Gastrocnemius medialis (tissue), 4 donors: ENCODE results near the gene PEMT. TPM values are rescaled to one million over a fixed set of nuclear protein-coding genes. Genes with fewer than 3 reads are reported as not detected.

ENCODE experiments used
- ATAC-seq, 2 donors: fragments of 150-250 bp; one replicate each; pipeline ENCODE4 v1.9.1; 2016
- DNase-seq, 2 donors: peaks; one replicate each; pipeline ENCODE4 v3.0.0-alpha.2; 2019
- H3K27ac ChIP-seq, 4 donors: fragments of 200-600 bp; sonication (generic); 1 replicate in 1 of 4; 2 replicates in 3 of 4; pipeline ENCODE4 v1.5.1; 2016 to 2018; ENCODE audit warnings: mild to moderate bottlenecking in 2 of 4, moderate library complexity in 1 of 4
- H3K27me3 ChIP-seq, 3 donors: fragments of 200-600 bp; sonication (generic) in 2 of 3; 1 replicate in 1 of 3; 2 replicates in 2 of 3; pipeline versions ENCODE4 v1.5.1 to v1.6.0; 2016 to 2019; ENCODE audit warnings: mild to moderate bottlenecking in 1 of 3, moderate library complexity in 1 of 3
- H3K36me3 ChIP-seq, 2 donors: fragments of 200-600 bp; sonication (generic) in 1 of 2; one replicate each; pipeline ENCODE4 v1.5.1; 2017 to 2018
- H3K4me1 ChIP-seq, 2 donors: fragments of 200-600 bp; sonication (generic) in 1 of 2; one replicate each; pipeline ENCODE4 v1.5.1; 2016 to 2017; ENCODE audit warnings: mild to moderate bottlenecking in 2 of 2
- H3K4me3 ChIP-seq, 4 donors: fragments of 200-600 bp; sonication (generic) in 3 of 4; 1 replicate in 1 of 4; 2 replicates in 3 of 4; pipeline ENCODE4 v1.5.1; 2016 to 2019; ENCODE audit warnings: mild to moderate bottlenecking in 2 of 4
- H3K9me3 ChIP-seq, 3 donors: fragments of 200-600 bp; sonication (generic) in 2 of 3; 1 replicate in 1 of 3; 2 replicates in 2 of 3; pipeline ENCODE4 v1.5.1; 2016 to 2019
- POLR2A ChIP-seq, 2 donors: fragments of 450-650 bp; IDR thresholded peaks; one replicate each; pipeline ENCODE4 v1.6.1; 2017; ENCODE audit warnings: antibody characterized with exemption in 2 of 2, mild to moderate bottlenecking in 2 of 2, moderate library complexity in 2 of 2
- in situ Hi-C, 4 donors: fragments of 200-750 bp; cut with MboI; loops; one replicate each; pipeline versions ENCODE4 v1.15.0 to v1.8.0; 2017; ENCODE audit warnings: low sequenced_read_pairs in 4 of 4
- intact Hi-C: fragments of 100-400 bp; cut with DNase I; formaldehyde crosslinking; loops from one replicate; pipeline ENCODE4 v1.15.1; 2023; ENCODE audit warnings: low total_unique reads
- total RNA-seq, 4 donors: library from RNA; depleted of rRNA; stranded (reverse); fragments of >200 nt; gene quantifications; one replicate each; pipeline versions ENCODE4 v1.1.0 to v1.2.3, GENCODE V29; 2016
- TF ChIP-seq, protein P1 (sequence below), 5 experiments: fragments of 450-650 bp in 3 of 5; fragments of 200-600 bp in 2 of 5; sonication (generic) in 2 of 5; IDR thresholded peaks in 4 of 5; conservative IDR thresholded peaks in 1 of 5; 1 replicate in 4 of 5; 2 replicates in 1 of 5; pipeline ENCODE4 v1.5.1; 2016 to 2019; ENCODE audit warnings: antibody characterized with exemption in 5 of 5, mild to moderate bottlenecking in 3 of 5, moderate library complexity in 3 of 5

Gene PEMT
- total RNA-seq, 4 donors from 2014 or later, result 32.8 to 48.2 (median 34.2) TPM

DNA sequence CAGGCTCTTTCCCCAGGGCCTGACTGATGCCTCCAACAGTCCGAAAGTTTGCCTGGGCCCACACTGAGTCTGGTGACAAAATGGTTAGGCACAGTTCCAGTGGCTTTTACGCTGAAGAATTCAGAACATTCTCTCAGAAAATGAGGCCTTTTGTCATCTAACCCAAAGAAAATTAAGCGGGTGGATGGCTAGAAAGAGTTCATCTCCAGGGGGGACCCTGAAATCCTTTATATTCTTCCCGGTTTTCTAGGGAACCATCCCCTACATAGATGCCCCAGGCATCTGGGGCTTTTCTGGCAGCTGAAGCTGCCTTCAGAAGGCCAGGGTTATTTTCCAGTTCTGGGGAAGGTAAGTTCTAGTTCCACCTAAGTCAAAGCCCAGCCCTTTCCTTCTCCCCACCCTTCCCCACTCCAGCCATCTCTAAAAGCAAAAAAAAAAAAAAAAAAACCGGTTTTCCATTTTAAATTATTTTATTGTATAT is 97.5 kb downstream of the PEMT start:
- H3K4me1 ChIP-seq, result peaks cover 21 to 33% of the 10 kb centered on the region in 2 donors
- ATAC-seq (no peak), DNase-seq (no peak)
- in situ Hi-C loops (loop anchor here in 2 of 4 donors (10.0 kb wide), 1 partner anchor 139 kb away; no protein-coding TSS in a partner anchor), intact Hi-C loops (loop anchor here (2.0 to 10.0 kb wide), 2 partner anchors 17 to 449 kb away; partner anchors contain the start of genes MED9 and MPRIP)
- H3K4me3 ChIP-seq, result peak overlapping the region; percentile 80 to 93 (median 90)
- H3K9me3 ChIP-seq, result no peaks in the 10 kb centered on the region
- H3K36me3 ChIP-seq, result peaks cover 0 to 8% of the 10 kb centered on the region in 2 donors
- peak in 1 of 2 donors; percentile 22 for TF ChIP-seq POLR2A (IDR thresholded peaks at IDR 0.05)
- TF ChIP-seq, protein P1, sequence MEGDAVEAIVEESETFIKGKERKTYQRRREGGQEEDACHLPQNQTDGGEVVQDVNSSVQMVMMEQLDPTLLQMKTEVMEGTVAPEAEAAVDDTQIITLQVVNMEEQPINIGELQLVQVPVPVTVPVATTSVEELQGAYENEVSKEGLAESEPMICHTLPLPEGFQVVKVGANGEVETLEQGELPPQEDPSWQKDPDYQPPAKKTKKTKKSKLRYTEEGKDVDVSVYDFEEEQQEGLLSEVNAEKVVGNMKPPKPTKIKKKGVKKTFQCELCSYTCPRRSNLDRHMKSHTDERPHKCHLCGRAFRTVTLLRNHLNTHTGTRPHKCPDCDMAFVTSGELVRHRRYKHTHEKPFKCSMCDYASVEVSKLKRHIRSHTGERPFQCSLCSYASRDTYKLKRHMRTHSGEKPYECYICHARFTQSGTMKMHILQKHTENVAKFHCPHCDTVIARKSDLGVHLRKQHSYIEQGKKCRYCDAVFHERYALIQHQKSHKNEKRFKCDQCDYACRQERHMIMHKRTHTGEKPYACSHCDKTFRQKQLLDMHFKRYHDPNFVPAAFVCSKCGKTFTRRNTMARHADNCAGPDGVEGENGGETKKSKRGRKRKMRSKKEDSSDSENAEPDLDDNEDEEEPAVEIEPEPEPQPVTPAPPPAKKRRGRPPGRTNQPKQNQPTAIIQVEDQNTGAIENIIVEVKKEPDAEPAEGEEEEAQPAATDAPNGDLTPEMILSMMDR (IDR thresholded peaks at IDR 0.05 in 4 of 5, conservative IDR thresholded peaks at IDR 0.05 in 1 of 5), result no peak
- peak overlapping the region; percentile 82 to 97 (median 94) for H3K27ac ChIP-seq
- H3K27me3 ChIP-seq, result no peaks in the 10 kb centered on the region

DNA sequence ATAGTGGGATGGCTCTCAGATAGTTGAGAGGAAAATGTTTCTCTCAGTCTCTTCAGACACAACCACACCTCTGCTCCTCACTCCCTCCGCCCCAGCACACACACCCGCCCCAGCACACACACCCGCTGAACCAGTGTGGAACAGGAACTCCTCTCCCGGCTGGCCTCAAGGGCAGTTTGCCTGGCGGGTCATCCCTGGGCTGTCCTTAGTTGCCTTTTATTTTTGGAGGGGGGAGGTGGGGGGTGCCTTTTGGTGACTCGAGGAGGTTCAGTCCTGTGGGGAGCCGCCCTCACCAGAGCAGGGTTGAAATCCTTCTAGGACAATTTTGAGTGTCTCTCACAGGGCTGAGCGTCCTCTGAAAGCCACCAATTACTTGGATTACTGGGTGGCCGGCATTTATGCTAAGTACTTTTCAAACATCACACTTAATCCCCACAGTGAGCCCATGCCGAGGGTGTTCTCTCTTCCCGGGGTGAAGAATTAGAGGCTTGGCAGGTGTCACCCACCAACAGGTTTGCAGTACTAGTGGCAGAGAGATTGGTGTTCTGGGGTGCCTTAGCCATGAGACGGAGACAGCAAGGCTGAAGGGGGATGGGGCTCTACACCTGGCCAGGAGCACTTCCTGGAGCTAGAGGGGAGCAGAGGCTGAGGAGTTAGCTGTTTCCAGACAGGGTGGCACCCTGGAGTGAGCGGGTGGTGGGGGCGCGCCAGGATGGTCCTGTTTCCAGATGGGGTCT is 98.1 kb downstream of the PEMT start:
- intact Hi-C loops (loop anchor here (2.0 to 10.0 kb wide), 2 partner anchors 17 to 449 kb away; partner anchors contain the start of genes MED9 and MPRIP), in situ Hi-C loops (loop anchor here in 2 of 4 donors (10.0 kb wide), 1 partner anchor 139 kb away; no protein-coding TSS in a partner anchor)
- peak; percentile 54 to 68 for DNase-seq
- H3K36me3 ChIP-seq, result peaks cover 0 to 8% of the 10 kb centered on the region in 2 donors
- H3K9me3 ChIP-seq, result no peaks in the 10 kb centered on the region
- peak overlapping the region; percentile 82 to 97 (median 94) for H3K27ac ChIP-seq
- H3K4me3 ChIP-seq, result peak overlapping the region in 3 of 4 donors; percentile 80 to 93 (median 89)
- peak in 1 of 2 donors; percentile 20 for ATAC-seq
- H3K27me3 ChIP-seq, result no peaks in the 10 kb centered on the region
- TF ChIP-seq POLR2A (IDR thresholded peaks at IDR 0.05), result no peak
- TF ChIP-seq, protein P1 (IDR thresholded peaks at IDR 0.05 in 4 of 5, conservative IDR thresholded peaks at IDR 0.05 in 1 of 5), result no peak
- H3K4me1 ChIP-seq, result peaks cover 21 to 37% of the 10 kb centered on the region in 2 donors

DNA sequence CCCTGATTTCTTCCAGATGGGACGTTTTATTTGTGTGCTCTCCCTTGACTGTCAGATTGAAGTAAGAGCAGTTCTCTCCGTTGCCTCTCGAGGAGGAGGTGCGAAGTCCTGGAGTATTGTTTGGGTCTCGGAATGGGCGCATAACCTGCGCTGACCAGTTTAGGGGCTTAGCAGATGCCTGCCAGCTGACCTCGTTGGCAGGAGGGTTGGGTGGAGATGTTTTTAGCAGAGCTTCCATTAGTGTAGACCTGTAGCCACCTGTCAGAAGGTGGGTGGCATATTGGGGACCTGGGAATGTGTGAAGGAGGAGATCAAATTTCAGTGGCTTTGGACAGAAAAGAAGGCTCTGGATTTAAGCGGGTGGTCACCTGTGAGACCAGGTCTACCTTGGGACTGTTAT is 98.9 kb downstream of the PEMT start:
- Histone ChIP-seq H3K4me1 (peaks cover 21 to 37% of the 10 kb centered on the region in 2 donors), H3K27ac (peak overlapping the region; percentile 82 to 97 (median 94)), H3K4me3 (no peak overlapping the region), H3K27me3 (no peaks in the 10 kb centered on the region), H3K36me3 (peaks cover 0 to 12% of the 10 kb centered on the region in 2 donors), H3K9me3 (no peaks in the 10 kb centered on the region)
- in situ Hi-C loops (loop anchor here in 2 of 4 donors (10.0 kb wide), 1 partner anchor 138 kb away; no protein-coding TSS in a partner anchor), intact Hi-C loops (loop anchor here (2.0 to 10.0 kb wide), 2 partner anchors 16 to 448 kb away; partner anchors contain the start of genes MED9 and MPRIP)
- TF ChIP-seq POLR2A (IDR thresholded peaks at IDR 0.05), result no peak
- TF ChIP-seq, protein P1 (IDR thresholded peaks at IDR 0.05 in 4 of 5, conservative IDR thresholded peaks at IDR 0.05 in 1 of 5), result no peak
- ATAC-seq (no peak), DNase-seq (no peak)

DNA sequence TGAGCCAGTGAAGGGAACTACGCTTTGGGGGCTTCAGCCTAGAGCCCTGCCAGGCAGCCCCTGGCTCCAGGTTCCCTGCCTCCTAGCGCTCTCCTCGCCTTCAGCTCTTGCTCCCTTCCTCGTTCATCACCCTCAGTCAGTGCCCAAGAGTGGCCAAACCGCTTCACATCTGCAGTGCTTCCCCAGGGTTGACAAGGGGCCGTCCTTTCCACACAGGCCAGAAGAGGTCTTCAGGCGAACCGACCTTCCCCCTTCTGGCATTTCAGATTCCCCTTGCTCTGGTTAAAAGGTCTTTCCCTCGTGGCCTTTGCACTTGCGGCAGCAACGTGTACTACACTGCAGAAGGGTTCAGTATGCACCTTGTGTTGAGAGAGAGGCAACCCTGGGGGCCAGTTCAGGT is 99.4 kb downstream of the PEMT start:
- H3K4me3 ChIP-seq, result no peak overlapping the region
- ATAC-seq (no peak), DNase-seq (no peak)
- no peak for TF ChIP-seq POLR2A (IDR thresholded peaks at IDR 0.05)
- TF ChIP-seq, protein P1 (IDR thresholded peaks at IDR 0.05 in 4 of 5, conservative IDR thresholded peaks at IDR 0.05 in 1 of 5), result no peak
- peaks cover 17 to 33% of the 10 kb centered on the region in 2 donors for H3K4me1 ChIP-seq
- peaks cover 0 to 15% of the 10 kb centered on the region in 2 donors for H3K36me3 ChIP-seq
- no peaks in the 10 kb centered on the region for H3K9me3 ChIP-seq
- intact Hi-C loops, result loop anchor here (2.0 to 10.0 kb wide), 2 partner anchors 15 to 447 kb away; partner anchors contain the start of genes MED9 and MPRIP
- no peaks in the 10 kb centered on the region for H3K27me3 ChIP-seq
- in situ Hi-C loops, result loop anchor here in 2 of 4 donors (10.0 kb wide), 1 partner anchor 137 kb away; no protein-coding TSS in a partner anchor
- peak overlapping the region in 2 of 4 donors; percentile 10 to 97 for H3K27ac ChIP-seq
